CD4-positive, alpha-beta T cell treated with Interleukin-12 subunit alpha and Interleukin-12 subunit beta, for 1 hour (primary cell): ENCODE measurements around the gene COL1A1.

Experiments
- DNase-seq: peaks from one replicate; pipeline ENCODE4 v3.0.0-alpha.2; 2020

Gene COL1A1

DNA sequence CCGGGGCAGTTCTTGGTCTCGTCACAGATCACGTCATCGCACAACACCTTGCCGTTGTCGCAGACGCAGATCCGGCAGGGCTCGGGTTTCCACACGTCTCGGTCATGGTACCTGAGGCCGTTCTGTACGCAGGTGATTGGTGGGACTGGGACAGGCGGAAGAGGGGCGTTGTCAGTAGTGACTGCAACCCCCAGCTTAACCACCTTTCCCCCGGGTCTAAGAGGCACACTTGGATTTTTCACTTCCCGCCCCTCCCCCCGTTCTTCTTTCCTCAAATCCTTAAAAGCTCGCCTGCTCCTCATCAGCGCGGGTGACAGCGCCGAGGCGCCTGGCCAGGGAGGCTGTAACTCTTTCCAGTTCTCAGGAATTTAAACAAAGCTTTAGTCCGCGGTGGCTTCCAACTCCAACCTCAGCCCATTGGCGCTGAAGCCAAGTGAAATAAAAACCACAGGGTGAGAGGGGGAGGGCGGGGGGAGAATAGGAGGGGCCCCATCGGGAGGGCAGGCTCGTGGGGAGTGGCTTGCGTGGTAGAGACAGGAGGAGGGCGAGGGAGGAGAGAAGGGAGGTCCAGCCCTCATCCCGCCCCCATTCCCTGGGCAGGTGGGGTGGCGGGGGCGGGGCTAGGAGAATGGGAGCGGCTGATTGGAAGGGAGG is 1.5 kb downstream of the COL1A1 start:
- peak; percentile 81 for DNase-seq

DNA sequence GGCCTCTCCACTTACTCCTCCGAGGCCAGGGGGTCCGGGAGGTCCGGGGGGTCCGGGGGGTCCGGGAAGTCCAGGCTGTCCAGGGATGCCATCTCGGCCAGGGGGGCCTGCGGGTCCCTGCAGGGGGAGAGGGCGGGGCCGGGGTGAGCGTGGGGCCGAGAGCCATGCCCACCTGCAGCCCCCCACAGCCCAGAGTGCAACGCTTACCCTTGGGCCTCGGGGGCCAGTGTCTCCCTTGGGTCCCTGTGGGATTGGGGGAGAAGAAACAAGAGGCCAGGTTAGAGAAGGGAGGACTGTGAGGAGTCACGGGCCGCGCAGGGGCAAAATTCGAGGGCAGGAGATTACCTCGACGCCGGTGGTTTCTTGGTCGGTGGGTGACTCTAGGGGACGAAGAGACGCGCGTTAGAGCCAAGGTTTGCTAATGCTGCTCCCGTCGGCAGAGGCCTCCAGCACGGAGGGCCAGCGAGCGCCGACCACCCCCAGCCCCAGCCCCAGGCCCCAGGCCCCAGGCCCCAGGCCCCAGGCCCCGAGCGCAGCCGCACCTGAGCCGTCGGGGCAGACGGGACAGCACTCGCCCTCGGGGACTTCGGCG is 2.1 kb downstream of the COL1A1 start:
- DNase-seq: no peak

DNA sequence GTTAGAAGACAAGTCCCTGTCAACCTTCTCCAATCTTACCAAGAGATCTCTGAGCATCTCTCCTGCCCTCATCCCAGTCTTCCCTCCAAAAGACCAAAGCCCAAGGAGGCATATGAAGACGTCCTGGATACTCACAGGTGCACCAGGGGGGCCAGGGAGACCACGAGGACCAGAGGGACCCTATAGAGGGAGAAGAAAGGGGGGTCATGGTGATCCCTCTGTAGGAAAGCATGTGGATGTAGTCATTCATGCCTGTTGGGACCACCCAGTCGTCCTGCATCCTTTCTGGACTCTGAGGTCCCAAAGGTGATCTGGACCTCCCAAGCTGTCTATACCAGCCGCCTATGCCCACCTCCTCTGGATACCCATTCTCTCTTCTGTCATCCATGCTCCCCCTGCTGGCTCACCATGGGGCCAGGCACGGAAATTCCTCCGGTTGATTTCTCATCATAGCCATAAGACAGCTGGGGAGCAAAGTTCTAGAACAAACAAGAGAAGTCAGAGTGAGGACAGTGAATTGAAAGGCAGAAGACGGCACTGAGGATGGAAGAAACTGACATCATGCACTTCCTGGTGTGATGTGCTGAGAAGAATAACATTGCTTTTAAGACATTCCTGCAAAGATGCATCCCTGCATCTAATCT is 3.3 kb downstream of the COL1A1 start:
- peak; percentile 60 for DNase-seq

DNA sequence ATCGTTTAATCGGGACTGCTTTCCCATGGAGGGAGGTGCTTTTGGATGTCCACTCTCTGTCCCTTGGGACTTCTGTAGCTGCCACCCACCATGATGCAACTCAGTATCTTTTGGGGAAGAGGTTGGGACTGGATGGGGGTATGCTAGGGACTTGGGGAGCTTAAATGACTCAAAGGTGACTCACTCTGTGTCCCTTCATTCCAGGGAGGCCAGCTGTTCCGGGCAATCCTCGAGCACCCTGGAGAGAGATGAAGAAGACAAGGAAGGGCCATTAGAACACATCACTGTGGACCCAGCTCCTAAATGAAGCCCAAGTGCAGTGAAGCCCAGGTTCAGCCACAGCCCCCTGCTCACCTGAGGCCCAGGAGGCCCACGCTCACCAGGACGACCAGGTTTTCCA is 4.6 kb downstream of the COL1A1 start:
- no peak for DNase-seq

DNA sequence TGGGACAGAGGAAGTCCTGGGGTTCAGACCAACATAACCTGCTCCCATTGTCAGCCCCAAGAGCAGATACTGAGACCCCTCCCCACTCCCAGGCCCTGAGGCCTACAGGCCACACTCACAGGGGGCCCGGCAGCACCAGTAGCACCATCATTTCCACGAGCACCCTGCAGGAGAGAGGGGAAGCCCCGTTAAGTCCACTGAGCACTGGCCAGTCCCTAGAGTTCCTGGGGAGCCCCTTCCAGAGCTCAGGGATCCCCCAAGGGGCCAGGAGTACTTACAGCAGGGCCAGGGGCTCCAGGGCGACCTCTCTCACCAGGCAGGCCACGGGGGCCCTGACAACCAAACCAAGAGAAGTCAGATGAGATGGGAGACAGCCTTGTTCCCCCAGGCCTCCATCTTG is 5.4 kb downstream of the COL1A1 start:
- DNase-seq: no peak

DNA sequence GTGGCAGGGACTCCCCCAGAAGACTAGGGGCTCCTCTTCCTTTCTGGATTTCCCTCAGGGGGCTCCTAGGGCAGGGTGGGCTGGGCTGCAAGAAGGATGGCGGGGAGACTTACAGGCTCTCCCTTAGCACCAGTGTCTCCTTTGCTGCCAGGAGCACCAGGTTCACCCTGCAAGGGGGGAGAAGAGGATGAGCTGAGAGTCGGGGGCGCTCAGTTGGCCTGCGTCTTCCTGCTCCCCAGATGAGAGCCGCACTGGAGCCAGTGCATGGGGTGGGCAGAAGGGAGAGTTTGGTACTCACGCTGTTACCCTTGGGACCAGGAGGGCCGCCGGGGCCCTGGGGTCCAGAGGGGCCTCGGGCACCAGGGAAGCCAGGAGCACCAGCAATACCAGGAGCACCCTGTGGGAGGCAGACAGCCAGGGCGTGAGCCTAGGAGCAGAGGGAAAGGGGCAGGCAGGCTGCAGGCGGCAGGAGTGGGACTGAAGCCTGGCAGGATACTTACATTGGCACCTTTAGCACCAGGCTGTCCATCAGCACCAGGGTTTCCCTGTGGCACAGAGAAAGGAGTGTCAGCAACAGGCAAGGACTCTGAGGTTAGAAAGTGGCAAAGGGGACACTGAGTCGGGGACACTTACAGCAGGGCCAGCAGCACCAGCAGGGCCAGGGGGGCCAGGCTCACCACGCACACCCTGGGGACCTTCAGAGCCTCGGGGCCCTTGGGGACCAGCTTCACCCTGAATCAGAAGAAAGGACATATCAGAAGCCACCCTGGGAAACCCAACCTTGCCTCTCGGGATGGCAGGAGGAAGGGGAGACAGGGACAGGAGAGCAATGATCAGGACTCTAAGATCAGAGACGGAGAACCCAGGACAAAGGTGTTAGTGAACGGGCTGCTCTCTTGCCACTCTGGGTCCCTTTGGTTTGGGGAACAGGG is 6.2 kb downstream of the COL1A1 start:
- no peak for DNase-seq

DNA sequence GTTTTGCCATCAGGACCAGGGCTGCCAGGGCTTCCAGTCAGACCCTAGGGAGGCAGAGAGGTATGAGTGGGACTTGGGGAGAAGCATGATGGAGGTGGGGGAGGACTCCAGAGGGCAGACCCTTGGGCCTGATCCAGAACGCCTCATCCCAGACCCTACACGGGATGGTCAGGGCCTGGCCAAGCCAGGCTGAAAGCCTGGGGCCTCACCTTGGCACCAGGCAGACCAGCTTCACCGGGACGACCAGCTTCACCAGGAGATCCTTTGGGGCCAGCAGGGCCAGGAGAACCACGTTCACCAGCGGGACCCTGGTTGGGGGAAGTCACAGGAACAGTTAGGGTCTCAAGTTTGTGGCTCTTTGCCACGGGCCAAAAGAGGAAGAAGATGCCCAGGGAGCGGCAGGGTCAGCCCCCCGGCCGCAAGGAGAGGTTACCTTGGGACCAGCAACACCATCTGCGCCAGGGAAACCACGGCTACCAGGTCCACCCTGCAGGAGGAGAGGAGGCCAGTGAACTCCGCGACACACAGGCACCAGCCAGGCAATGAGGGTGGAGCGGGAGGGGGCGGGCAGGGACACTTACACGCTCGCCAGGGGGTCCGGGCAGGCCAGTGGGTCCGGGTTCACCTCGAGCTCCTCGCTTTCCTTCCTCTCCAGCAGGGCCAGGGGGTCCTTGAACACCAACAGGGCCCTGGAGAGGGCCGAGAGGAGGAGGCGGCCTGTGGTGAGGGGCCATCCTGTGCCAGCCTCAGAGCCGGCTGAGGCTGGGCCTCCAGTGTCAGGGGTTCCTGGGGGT is 7.1 kb downstream of the COL1A1 start:
- no peak for DNase-seq

DNA sequence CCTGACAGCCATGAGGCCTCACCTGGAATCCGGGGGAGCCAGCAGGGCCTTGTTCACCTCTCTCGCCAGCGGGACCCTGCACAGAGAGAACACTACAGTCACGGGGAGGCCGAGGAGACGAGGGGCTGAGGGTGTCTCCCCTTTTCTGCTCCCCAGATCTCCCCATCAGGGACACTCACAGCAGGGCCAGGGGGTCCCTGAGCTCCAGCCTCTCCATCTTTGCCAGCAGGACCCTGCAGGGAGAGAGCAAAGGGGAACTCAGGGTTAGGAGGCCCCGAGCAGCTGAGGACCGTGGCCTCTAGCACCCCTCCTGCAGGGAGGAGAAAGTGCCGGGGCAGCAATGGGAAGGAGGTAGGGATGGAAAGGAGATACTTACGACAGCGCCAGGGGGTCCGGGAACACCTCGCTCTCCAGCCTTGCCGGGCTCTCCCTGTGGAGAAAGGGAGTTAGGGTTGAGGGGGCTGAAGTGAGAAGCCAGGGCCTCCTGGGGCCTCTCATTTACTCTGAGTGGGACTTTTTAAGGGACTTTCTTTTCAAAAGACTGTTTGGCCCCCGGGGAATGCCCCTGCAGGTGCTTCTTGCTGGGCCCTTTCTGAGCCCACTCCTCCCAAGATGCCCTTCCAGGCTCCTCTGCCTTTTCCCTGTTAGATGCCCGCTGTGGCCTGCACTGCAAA is 8.7 kb downstream of the COL1A1 start:
- DNase-seq: no peak

DNA sequence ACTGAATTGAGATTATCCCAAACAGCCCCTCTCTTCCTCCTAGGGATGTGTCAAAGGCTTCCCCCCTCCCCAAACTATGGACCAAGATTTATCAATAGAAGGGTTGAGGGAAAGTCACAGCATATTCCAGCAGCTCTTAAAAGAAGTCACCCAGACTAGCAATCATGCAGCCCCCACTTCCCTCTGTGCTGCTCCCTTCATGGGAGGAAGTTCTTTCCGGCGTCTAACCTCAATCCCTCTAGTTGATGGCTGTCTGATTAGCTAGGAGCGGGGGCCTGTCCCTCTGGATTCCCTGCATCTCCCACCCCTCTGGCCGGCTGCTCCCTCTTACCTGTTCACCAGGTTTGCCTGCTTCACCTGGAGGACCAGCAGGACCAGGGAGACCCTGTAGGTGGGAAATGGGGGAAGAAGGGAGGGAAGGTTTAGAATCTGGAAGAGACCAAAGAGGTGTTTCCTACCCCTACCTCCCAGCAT is 9.2 kb downstream of the COL1A1 start:
- no peak for DNase-seq

DNA sequence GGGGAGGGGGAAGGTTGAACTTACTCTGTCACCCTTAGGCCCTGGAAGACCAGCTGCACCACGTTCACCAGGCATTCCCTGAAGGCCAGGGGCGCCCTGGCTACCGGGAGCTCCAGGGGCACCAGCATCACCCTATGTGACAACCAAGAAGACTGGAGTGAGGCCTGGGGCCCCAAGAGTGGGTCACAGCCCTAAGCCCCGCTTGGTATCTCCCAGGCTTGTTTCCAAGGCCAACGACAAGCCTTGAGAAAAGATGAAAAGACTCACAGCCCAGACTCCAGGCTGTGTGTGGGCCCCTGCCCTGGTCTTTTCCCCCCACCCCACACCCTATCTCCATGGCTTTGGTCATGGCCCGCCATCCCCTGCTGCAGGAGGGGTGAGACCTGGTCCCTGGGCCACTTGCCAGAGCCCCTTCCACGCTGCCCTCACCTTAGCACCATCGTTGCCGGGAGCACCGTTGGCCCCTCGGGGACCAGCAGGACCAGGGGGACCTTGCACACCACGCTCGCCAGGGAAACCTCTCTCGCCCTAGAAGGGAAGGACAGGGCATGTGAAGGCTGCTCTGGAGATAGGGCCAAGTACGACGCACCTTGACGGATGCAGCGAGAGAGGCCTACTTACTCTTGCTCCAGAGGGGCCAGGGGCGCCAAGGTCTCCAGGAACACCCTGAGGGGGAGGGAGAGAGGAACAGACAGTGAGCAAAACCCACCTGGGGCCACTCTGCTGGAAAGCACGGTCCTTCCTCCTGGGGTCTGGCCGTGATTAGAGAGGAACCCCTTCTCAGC is 9.9 kb downstream of the COL1A1 start:
- no peak for DNase-seq

DNA sequence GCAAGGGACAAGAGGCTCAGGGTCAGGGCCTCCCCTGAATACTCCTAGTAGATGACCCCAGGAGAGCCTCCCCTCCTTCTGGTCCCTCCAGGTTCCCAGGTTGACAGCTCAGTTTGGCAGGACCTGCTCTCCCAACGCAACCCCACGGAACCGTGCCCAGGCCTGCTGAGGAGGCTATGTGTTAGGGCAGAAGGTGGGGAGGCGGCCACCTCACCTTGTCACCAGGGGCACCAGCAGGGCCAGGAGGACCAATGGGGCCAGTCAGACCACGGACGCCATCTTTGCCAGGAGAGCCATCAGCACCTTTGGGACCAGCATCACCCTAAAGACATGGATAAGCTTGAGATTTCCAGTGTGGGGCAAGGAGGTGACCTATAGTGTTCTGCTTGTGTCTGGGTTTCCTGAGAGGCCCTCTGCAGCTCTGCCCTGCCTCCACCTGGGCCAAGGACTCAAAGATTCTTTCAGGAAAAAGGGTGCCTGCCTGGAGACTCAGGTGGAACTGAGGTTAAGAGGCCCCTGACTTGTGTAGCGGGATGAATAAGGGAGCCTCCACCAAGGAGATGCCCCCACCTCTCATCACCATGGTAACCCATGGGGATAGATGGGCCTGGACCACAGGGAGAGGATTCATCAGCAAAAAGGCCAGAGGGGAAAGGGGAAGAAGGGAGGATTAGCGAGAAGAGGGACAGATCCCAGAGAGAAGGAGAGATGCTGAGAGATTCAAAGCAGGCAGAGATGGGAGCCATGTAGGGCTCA is 10.7 kb downstream of the COL1A1 start:
- DNase-seq: no peak

DNA sequence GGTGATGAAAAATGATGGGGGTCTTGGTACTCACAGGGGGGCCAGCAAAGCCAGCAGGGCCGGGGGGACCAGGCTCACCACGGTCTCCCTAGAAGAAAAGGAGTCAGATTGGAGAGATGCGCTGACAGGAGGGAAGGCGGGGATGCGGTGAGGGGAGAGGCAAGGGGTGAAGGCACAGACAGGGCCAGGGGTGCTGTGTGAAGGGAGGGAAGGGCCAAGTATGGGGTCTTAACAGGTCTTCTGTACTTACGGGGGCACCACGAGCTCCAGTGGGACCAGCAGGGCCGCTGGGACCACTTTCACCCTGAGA is 11.2 kb downstream of the COL1A1 start:
- no peak for DNase-seq

DNA sequence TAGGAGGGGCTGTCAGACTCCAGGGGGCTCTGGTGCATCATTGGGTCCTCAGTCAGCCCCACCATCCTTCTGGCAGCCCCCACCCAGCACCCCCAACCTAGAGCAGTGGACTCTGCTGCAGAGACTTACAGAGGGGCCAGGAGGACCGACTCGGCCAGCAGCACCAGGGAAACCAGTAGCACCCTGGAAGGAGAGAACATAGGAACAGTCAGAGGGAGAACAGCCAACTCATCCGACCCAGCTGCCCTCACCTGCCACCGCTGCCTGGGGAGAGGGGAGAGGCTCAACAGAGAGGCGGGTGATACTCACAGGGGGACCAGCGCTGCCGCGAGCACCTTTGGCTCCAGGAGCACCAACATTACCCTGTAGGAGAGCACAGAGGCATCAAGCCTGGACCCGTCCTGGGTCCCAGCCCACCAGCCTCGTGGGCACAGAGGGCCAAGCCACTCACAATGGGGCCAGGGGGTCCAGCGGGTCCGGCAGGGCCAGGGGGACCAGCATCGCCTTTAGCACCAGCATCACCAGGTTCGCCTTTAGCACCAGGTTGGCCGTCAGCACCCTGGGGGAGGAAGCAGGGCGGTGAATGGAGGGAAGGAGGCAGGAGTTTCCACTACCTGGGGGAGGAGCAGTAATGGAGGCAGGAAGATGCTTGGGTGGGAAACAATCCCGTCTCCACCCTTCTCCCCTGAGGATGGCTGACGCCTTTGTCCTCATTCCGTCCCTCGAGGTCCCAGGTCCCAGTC is 11.7 kb downstream of the COL1A1 start:
- DNase-seq: no peak

DNA sequence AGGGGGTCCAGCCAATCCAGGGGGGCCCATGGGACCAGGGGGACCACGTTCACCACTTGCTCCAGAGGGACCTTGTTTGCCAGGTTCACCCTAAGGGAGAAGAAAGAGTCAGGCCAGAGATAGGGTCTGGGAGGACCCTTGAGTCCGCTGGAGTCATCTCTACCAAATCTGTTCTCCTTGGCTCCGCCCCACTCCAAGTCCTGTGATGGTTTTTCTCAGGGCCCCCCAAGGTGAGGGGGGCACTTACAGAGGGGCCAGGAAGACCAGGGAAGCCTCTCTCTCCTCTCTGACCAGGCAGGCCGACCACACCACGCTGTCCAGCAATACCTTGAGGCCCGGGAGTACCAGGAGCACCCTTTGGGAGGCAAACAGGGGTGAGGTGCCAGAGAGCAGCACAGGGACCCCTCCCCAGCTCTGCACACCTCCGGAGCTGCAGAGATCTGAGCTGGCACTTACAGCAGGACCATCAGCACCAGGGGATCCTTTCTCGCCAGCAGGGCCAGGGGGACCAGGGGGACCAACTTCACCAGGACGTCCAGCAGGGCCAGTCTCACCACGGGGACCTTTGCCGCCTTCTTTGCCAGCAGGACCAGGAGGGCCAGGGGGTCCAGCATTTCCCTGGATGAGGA is 12.4 kb downstream of the COL1A1 start:
- no peak for DNase-seq

DNA sequence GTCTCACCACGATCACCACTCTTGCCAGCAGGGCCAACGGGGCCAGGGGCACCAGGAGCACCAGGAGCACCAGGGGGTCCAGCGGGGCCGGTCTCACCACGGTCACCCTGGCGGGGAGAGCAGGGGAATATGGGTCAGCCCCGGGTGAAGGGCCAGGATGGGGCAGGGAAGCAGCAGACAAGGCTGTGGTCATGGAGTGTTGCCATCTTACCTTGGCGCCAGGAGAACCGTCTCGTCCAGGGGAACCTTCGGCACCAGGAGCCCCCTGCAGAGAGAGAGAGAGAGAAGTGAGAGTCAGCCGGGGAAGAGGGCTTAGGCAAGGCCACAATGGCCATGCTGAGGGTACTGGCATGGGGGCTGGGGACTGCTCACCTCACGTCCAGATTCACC is 12.9 kb downstream of the COL1A1 start:
- DNase-seq: no peak

DNA sequence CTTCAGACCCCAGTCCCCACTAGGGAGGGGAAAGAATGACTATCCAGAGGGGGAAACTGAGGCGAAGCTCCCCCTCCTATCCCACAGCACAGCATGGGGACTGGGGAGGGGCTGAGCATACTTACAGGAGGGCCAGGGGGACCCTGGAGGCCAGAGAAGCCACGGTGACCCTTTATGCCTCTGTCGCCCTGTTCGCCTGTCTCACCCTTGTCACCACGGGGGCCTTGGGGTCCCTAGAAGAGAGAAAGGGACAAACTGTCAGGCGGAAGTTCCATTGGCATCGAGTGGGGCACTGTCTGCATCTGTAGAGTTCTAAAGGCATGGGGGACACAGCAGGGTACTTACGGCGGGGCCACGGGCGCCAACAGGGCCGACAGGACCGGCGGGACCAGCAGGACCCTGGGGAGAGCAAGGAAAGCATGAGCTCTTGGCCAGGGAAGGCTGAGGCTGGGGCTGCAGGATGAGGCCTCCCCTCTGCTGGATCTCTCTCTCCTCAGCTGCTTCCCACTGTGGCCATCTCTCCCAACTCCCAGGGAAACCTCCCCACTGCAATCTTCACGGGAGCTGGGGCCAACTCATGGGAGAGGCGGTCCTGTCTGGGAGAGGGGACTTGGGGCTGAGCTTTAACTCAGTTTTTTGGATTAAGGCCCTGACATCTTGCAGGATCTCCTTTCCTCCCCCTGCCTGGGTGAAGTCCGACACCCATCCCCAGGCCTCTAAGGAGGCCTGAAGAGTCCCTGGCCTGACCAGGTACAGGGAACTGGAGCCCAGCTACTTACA is 13.5 kb downstream of the COL1A1 start:
- DNase-seq: no peak

DNA sequence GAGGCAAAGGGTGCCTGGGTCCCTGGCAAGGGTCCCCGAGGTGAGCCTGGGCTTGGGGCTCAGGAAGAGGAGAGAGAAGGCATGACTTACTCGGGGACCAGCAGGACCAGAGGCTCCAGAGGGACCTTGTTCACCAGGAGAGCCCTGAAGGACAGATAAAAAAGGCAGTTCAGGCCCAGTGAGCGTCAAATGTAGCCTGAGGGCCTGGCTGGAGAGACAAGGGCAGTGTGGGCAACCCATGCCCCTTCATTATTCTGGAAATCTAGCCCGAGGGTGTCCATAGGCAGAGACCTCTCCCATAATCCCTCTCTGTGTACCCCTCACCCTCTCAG is 14.1 kb downstream of the COL1A1 start:
- DNase-seq: no peak

DNA sequence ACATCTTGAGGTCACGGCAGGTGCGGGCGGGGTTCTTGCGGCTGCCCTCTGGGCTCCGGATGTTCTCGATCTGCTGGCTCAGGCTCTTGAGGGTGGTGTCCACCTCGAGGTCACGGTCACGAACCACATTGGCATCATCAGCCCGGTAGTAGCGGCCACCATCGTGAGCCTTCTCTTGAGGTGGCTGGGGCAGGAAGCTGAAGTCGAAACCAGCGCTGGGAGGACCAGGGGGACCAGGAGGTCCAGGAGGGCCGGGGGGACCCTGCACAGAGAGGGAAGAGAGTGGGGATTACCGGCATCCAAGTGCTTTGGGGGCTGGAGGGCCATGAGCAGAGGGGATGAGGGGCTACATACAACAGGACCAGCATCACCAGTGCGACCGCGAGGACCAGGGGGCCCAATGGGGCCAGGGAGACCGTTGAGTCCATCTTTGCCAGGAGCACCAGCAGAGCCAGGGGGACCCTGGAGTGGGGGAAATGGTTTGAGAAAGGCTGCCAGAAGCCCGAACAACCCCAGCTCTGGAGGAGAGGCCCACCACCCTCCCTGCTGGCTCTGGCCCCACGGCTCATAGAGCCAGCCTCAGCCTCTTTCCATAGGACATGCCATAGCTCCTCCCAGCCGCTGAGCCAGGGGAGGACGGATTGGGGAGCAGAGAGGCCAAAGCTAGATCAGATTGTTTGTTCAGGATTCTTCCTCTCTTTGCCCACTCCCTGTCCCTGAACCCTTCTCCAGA is 14.6 kb downstream of the COL1A1 start:
- DNase-seq: no peak
